Skin of body (tissue), 2 donors: ENCODE measurements around the gene LRRC8C. TPM values are rescaled to one million over a fixed set of nuclear protein-coding genes. Genes with fewer than 3 reads are reported as not detected.

Experiments
- DNase-seq: peaks from one replicate; lab custom pipeline; 2025; lab: John Stamatoyannopoulos, UW
- total RNA-seq: library from RNA; depleted of rRNA; stranded (reverse); fragments of >200 nt; gene quantifications from one replicate; pipeline ENCODE4 v1.2.3, GENCODE V29; 2014

The LRRC8C gene
- total RNA-seq, 1 donor from 2014 or later: 9.7 TPM

DNA sequence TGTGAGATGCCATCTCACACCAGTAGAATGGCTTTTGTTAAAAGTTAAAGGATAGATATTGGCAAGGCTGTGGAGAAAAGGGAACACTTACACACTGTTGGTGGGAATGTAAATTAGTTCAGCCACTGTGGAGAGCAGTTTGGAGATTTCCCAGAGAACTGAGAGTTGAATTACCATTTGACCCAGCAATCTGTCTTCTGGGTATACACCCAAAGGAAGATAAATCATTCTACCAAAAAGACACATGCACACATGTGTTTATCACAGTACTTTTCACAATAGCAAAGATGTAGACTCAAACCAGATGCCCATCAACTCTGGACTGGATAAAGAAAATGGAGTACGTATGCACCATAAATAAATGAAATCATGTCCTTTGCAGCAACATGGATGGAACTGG, 99.3 kb downstream of the LRRC8C start:
- DNase-seq: peak; percentile 25

DNA sequence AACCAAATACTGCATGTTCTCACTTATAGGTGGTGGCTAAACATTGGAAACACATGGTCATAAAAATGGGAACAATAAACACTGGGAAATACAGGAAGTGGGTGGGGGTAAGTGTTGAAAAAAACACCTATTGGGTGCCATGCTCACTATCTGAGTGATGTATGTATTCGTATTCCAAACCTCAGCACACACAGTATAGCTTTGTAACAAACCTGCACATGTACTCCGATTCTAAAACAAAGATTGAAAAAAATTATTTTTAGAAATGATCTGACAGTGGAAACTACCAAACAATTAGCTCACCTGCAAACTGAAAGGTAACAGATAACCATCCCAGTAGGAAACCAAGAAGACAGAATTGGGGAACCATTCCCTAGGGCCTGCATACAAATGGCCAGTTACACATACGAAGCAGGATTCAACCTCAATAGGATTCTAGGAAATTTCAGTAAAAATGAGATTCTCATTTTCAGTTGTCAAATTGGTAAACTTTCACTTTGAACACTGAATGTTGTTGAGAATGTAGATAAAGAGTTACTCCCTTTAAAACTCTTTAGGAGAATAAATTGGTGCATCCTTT, 99.8 kb downstream of the LRRC8C start:
- peak; percentile 25 for DNase-seq

DNA sequence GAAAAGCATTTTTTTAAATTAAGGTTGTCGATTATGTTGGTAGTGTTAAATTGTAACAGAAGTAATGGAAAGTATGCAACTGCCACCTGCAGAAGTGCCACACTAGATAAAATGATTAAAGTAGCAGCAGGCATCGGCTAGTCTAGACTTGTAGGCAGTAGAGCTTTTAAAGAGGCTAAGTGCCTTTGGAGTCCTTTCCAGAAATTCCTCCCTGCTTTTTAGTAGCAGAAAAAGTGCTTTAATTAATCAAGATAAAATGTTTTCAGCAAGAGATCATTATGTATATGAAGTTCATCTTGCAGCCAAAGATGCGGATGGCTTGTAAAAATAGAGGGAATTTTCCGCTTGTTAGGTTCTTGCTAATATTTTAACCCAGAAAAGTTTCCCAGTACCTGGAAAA, 100.8 kb downstream of the LRRC8C start:
- no peak for DNase-seq

DNA sequence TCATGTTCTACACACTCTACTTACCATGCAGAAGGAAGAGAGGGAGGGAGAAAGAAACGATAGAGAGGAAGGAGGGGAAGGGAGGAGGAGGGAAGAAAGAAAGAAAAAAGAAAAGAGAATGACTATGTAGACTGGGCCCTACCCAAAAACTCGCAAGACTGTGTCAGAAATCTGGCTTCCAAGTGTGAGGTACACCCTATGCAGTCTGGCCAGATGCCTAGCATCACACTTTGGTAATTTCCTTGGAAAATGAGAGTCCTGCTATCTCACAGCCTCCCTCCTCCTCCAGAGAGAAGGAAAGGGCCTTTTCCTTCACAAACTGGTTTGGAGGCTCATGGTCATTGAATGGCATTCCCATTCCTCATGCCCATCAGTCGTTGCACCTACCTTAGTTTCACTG, 101.5 kb downstream of the LRRC8C start:
- DNase-seq: no peak

DNA sequence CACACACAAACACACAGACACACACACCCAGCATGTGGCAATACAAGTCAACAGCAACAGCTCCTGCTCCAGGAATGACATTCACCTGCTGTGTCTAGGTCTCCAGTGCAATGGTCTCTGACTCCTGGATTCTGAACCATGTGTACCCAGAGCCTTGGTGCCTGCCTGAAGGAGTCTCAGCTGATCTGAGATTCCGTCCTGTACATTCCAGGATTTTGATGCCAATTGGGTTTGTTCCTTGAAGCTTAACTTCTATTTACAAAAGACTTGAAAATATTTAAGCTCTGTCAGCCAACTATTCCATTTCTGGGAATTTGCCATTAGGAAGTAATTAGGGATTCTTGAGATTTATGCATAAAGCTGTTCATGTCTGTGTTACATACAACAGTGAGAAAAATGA, 102.6 kb downstream of the LRRC8C start:
- DNase-seq: peak; percentile 72

DNA sequence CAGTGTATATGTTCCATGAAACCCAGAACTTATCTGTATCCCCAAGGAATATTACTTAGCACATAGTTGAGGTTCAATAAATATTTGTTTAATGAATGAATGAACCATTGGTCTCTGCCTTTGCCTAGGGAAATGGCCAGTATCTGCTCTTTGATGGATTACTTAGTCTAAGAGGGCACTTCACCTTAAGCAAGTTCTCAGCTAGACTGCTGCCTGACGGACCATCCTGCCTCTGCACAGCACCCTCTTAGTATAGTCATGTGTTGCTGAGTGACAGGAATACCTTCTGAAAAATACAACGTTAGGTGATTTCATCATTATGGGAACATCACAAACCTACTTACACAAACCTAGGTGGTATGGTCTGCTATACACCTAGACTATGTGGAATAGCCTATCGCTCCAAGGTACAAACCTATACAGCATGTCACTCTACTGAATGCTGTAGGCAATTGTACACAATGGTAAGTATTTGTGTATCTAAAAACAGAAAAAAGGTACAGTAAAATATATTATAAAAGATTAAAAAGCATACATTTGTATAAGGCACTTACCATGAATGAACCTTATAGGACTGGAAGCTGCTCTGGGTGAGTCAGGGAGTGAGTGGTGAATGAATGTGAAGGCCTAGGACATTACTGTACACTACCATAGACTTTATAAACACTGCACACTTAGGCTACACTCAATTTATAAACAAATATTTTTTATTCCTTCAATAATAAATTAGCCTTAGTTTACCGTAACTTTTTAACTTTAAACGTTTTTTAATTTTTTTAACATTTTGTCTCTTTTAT, 104.2 kb downstream of the LRRC8C start:
- no peak for DNase-seq

DNA sequence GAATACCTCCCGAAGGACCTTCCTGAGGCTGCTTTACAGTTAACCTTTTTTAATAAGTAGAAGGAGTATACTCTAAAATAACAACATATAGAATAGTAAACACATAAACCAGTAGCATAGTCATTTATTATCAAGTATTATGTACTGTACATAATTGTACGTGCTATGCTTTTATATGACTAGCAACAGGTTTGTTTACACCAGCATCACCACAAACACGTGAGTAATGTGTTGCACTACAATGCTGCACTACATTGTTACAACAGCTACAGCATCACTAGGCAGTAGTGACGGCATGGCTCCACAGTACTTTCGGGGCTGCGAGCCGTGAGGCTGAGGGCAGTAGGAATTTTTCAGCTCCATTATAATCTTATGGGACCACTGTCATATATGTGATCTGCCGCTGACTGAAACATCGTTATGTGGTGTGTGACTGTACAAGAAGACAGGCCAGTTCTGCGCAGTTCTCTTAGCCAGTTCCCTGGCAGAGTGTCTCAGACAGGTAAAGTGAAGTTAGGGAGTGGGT, 105.1 kb downstream of the LRRC8C start:
- no peak for DNase-seq

DNA sequence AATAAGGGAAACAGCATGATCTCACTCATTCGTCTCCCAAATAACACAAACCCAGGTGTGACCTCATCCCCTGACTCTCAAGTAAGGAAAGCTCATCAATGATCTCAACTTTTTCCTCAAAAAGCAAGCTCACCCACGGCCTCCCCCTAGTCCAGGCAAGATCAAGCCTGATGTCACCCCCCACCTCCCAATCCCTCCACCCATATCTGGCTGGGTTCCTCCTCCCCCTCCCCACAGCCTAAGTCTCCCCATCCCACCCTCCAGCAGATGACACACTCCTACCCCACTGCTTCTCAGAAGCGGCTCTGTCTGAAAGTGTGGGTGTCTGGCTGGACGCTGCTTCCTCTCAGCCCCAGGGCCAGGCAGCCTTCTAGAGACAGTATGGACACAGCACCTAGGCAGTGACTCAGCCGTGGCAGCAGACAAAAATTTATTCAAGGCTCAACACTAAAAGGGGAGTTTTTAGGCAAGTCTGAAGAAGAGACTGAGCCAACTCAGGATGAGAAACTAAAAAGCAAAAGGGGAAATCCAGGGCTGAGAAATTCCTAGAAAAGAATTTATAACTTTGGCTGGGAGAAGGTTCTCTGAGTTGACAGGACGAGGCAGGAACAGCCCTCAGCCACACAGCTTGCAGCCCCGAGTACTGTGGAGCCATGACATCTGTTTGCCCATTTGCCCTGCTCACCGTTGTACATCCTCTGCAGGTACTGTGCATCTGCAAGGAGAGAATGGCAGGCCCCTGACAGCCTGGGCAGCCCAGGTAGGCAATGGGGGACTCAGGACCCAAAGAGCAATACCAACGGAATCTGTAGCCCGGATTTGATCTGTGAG, 106.3 kb downstream of the LRRC8C start:
- no peak for DNase-seq

DNA sequence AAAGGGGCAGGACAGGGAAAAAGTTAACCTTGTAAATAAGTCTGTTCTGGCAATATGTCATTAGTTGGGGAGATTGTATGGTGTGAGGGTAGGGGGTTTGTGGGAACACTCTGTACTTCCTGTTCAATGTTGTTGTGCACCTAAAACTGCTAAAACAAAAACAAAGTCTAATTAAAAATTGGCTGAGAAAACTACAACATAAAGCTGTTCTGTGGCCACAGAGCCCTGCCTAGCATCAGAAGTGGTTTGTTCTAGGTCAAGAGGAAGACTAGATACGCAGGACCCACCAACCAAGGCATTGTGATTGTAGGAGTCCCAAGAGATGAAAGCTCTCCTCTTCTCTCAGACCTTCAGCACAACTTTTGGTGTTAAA, 106.9 kb downstream of the LRRC8C start:
- no peak for DNase-seq

DNA sequence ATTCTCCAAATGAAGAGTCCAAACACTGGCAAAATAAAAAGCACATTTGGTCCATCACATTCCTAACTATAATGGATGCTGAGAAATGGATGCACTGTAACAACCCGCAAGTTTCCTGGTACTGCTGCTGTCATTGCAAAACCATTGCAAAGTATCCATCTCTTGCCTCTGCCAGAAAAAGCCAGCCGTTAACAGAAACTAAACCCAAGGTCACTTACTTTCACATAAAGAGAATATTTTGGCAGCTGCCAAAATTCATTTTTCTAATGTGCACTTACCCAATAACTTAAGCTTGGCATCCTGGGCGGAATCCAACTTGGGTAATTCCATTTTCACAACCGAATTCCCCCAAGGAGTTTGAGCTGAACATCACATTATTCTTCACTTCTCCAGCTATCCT, 110.9 kb downstream of the LRRC8C start:
- no peak for DNase-seq

DNA sequence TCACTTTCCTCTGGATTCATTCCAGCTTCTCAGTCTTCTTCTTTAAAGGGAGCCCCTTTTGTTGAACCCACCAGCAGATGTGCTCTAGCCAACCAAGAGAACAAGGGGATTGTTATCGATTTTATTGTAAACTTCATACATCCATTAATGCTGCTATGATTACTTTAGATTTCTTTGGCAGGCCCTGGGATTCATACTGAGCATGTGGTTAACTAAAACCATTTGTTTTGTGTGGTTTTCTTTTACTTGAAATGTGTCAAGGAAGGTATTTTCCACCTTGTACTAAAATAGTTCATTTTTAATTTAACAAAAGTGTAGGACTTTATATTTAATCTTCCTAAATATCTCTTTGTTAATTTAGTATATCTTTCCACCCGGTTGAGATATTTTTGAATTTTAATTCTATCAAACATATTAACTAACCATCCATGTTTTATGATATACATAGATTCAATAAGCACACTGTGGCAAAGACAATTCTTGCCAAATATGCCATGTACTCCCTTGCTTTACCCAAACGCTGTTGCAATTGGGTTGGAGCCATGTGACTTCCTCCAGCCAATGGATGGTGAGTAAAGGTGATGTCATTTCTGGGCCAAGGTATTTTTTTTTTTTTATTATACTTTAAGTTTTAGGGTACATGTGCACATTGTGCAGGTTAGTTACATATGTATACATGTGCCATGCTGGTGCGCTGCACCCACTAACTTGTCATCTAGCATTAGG, 113.7 kb downstream of the LRRC8C start:
- no peak for DNase-seq

DNA sequence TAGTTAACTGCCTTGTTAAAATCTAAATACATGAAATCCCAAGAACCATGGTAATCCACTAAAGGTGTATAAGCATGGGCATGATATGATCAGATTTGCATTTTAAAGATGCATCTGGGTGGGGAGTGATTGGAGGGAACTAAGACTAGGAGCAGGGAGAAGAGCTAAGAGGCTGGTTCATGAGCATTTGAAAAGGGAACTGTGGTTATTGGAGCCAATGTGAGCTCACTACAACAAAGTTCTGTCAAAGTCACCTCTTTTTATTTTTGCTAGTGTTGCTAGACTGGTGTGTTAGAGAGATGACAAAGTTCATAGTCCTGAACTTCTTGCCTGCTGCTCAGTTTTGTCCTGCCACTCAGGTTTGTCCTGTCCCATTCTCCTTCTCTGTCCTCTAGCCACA, 120.8 kb downstream of the LRRC8C start:
- DNase-seq: no peak

DNA sequence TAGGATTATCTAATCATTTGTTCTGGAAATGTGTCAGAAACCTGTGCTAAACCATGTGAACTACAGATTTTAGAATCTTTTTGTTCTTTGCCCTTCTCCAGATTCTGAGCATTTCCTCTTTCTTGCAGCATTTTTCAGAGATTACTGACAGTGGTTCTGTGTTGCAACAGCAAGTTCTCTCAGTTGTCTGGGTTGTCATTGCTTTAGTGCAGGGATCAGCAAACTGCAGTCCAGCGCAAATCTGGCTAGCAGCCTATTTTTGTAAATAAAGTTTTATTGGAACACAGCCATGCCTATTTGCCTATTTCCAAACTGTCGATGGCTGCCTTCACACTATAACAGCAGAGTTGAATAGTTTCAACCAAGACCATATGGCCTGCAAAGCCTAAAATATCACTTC, 121.6 kb downstream of the LRRC8C start:
- peak; percentile 4 for DNase-seq

DNA sequence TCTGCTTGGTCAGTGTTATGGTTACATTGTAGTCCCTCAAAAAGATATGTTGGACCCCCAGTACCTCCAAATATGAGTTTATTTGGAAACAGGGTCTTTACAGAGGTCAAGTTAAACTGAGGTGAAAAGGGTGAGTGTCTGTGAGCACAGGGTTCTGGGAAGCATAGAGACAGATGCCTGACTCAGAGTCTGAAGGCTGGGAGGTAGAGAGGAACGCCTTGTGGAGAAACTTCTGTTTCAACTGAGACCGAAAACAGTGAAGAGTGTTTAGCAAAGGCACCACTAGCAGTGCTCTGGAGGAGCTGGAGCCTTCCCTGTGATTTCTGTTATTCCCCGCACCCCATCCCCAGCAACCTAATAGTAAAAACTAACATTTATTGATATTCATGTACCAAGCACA, 122.7 kb downstream of the LRRC8C start:
- DNase-seq: no peak

DNA sequence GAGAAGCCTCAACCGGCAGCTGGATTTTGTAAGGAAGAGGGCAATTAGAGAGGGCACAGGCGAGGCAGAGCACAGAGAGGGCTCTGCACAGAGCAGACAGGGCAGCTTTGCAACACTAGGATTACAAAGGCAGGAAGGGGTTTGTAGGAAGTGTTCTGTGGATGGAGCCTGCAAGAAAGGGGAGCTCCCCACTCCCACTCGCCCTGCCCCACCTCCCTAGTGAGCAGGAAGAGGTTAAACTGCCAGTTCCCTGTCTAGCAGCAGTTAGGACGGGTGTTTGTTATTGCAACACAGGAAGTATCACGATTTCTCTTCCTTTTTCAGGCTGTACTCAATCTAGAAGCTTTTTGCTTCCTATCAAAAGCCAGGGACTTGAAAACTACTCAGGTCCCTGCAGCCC, 124.6 kb downstream of the LRRC8C start:
- DNase-seq: peak; percentile 53

DNA sequence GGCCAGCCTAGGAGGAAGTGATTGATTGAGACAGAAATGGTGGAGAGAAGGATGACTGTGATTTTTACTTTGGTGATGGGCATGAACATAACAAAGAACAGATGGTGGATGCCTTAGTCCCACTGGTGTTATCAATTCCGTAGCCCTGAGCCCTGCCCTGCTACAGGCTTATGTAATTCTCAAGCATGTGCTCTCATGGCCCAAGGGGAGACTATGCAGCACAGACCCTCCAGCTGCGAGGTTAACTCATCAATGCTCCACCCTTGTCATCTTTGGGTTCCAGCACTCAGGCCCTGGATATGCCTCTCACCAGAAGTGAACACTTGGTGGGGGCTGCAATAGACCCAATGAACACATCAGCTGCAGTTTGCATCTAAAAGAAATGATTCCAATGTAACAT, 125.2 kb downstream of the LRRC8C start:
- DNase-seq: peak; percentile 69

DNA sequence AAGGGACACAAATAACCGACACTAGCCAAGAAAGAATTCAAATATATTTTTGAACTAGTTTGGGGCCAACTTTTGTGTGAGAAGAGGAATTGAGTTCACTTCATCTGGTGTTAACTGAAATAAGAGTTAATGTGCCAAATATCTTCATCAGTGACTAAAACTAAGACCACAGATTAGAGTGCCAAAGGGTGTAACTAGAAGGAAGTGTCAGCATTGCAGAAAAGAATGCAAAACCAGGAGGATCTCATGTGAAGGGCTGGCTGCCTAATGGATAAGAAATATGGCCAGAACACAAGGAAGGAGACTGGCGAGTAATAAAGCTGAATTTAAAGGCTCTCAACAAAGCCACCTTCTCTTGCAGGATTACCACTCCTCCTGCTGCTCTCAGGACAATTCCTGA, 126.1 kb downstream of the LRRC8C start:
- DNase-seq: peak; percentile 42

DNA sequence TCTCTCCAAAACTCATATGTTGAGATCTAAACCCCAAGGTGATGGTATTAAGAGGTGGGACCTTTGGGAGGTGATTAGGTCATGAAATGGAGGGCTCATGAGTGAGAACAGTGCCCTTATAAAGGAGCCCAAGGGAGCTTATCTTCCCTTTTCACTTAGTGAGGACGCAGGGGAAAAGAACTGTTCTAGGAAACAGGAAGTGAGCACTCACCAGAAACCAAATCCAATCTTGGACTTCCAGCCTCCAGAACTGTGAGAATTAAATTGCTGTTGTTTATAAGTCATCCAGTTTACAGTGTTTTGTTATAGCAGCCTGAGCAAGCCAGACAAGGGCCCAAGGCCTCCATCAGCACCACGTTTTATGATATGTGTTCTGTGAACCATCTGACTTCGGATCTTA, 127.6 kb downstream of the LRRC8C start:
- no peak for DNase-seq

DNA sequence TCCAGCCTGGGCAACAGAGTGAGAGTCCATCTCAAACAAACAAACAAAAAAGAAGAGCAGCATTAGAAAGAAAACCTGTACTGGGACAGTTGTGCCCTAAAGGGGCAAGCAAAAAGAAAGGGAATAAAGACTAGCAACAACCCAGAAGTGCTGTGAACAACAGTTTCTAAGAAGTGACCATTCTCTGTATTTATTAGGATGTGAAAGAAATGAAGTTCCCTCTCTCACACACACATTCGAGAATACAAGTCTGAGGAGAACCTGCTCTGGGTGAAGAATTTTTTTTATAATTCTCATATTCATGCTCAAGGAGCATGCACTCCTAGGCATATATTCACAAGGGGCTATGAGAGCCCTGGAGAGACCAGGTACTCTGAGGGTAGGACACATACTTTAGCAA, 128.4 kb downstream of the LRRC8C start:
- DNase-seq: no peak

DNA sequence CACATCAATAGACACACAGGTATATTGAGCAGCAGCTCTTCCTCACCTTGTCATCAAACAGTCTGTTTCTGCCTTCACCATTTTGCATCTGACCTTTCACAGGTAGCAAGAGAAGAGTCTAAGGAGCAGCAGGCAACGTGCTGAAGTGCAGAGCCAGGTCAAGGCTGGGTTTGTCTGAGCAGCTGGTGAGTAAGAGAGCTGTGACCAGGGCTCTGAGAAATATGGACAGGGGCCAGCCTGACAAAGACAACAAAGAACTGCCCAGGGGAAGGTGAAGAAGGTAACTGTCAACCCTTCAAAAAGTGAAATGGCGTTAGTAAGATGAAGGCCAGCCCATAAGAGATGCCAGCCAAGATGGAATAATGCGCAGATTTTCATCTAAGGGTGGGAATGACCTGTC, 129.0 kb downstream of the LRRC8C start:
- DNase-seq: no peak

DNA sequence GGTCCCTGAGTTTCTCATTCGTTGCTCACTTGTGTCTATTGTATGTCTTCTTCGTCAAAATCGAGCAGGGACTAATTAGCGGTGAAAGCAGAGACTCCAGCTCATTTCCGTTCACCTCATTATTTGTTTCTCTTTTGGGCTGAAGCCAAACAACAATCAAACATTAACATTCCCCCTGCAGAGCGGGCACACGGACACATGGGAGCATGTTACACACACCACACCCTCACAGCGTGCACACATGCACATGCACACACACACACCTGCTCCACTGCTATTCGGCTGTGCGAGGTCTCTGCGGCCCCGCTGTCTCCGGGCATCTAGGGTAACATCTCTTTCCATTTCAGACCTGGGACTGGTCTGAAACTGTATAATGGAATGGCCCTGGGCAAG, 129.5 kb downstream of the LRRC8C start:
- DNase-seq: peak; percentile 58
